RPMI7951 (cell line): Measurements from ENCODE around the gene KRTAP10-1. TPM values are rescaled to one million over a fixed set of nuclear protein-coding genes. Genes with fewer than 3 reads are reported as not detected.
"Not testable (repeated sequence)": the region's sequence is repeated elsewhere in the genome, so short reads cannot be mapped to it uniquely, and the experiment has no call there.

Experiments used
- DNase-seq: peaks from one replicate; pipeline ENCODE4 v3.0.0-alpha.2; 2012; ENCODE audit warnings: low read depth
- total RNA-seq: library from RNA; depleted of rRNA; stranded (reverse); fragments of >200 nt; shearing (Covaris generic); gene quantifications from 2 replicates; pipeline ENCODE4 v1.2.3, GENCODE V29; 2014

The KRTAP10-1 gene
- total RNA-seq, 1 experiment from 2014 or later, result not detected

DNA sequence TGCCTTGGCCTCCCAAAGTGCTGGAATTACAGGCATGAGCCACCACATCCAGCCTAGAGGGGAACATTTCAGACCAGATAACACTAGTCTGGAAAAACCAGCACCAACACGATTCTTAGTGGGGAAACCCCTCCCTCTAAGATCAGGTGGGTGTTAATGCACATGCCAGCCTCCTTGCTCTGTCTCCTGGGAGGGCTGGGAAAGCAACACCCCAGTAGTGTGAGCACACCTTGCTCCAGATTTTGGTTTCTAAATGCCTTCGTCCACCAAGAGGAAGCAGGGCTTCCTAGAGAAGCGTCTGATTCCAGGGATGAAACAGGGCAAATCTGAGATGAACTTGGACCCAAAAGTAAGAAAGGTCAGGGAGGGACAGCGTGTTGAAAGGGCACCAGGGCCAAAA lies 31.3 kb upstream of the KRTAP10-1 start:
- no peak for DNase-seq

DNA sequence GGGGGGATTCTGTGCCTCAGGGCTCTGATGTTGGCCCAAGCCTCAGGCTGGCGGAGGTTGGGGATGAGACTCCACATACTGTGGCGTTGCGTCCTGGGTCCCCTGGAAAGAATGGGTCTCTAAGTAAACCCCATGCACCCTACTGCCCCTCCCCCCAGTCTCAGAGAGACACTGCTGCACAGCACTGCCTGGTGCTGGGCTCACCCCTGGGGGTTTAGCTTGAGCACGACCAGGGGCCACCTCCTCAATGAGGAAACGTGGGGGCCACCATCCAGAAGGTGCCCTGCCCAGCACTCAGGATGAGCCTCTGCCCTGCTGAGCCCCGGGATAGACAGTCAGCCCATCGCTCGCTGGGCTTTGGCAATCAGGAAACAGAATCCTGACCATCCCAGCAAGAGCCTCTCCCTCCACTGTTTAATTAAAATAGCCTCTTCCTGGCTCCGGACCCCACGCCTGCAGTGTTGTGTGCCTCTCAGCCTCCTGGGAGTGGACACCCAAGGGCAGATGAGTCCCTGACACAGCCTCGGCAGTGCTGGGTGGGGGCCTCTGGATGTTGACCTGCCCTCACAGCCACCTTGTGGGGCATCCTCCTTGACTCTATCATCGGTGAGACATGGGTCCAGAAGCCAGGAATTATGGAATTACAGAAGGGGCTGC lies 30.0 kb upstream of the KRTAP10-1 start:
- no peak for DNase-seq

DNA sequence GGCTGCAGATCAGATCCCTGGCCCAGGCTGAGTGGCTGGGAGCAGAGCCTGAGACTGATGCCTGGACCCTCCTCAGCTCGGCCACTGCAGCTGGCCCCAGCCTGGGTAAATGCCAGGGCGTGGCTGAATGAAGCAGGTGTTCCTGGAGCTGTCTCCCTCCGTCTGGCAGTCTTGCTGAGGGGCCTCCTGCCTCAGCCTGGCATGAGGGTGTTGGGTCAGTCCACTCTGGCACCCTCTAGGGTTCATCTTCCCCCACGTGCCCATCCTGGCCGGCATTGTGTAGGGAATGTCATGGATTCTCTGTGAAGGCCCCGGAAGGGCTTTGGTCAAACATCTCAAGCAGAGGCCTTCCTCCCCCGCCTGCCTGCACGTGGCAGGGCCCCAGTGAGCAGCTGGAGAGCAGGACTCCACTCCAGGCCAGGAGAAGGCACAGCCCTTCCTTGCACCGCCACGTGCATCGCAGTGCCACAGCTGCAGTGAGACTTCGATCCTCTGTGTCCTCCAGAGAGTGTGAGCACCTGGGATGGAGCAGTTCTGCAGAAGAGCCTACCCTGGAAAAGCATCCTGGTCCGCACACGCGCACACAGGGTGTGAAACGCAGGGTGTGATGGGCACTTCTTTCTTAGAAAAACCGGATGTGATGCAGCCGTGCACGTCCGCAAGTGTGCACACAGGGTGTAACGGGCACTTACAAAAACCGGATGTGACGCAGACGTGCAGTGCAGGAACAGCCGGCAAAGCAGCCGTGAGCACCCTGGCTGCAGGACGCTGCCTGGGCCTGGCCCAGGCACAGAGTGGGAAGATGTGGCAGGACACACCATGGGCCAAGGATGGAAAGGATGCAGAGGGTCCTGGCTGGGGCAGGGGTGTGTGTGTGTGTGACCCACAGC lies 28.9 kb upstream of the KRTAP10-1 start:
- DNase-seq, result peak; percentile 16

GRCh38 chr21:44568261-44568660 lies 28.3 kb upstream of the KRTAP10-1 start:
- DNase-seq, result no peak

GRCh38 chr21:44567481-44568171 lies 27.6 kb upstream of the KRTAP10-1 start:
- DNase-seq, result no peak

DNA sequence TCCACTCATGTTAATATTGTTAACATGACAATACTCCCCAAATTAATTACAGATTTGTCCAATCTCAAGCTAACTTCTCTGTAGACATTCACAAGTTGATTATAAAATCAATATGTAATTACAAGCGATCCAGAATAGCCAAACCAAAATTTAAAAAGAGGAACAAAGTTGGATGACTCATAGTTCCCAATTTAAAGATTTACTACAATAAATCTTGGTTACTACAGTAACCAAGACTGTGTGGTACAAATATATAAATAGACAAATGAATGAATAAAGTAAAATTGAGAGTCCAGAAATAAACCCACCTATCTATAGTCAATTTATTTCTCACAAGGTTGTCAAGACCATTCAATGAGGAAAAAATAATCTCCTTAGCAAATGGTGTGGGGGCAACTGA lies 26.4 kb upstream of the KRTAP10-1 start:
- DNase-seq, result no peak

GRCh38 chr21:44564886-44565598 lies 25.0 kb upstream of the KRTAP10-1 start:
- DNase-seq, result no peak

DNA sequence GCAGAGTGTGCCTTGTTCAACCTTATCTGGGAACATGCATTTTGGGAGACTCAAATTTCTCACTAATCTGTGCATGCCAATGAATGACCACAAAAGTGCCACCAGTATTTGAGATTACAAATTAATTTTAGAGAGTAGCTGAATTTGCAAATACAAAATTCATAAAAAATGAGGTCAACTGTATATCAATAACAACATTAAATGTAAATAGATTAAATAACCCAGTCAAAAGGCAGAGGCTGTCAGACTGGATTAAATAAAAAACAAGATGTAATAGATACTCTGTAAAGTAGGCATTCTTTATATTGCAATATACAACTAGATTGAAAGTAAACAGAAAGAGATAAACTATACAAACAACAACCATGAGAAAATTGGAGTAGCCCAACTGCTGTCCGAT lies 24.1 kb upstream of the KRTAP10-1 start:
- DNase-seq, result no peak

GRCh38 chr21:44558695-44559094 lies 18.7 kb upstream of the KRTAP10-1 start, which contains the start of gene KRTAP10-3:
TSS of gene KRTAP10-3 (minus strand) at chr21:44558795. CDS start at chr21:44558715, 80 bp downstream.
- no peak for DNase-seq

- DNase-seq, result not testable (repeated sequence)
These were observed 18.3 kb upstream of the KRTAP10-1 start for GRCh38 chr21:44558329-44558675.

- no peak for DNase-seq
These were observed 17.7 kb upstream of the KRTAP10-1 start for GRCh38 chr21:44557491-44558328.

- no peak for DNase-seq
These were observed 16.9 kb upstream of the KRTAP10-1 start for GRCh38 chr21:44556879-44557278.

DNA sequence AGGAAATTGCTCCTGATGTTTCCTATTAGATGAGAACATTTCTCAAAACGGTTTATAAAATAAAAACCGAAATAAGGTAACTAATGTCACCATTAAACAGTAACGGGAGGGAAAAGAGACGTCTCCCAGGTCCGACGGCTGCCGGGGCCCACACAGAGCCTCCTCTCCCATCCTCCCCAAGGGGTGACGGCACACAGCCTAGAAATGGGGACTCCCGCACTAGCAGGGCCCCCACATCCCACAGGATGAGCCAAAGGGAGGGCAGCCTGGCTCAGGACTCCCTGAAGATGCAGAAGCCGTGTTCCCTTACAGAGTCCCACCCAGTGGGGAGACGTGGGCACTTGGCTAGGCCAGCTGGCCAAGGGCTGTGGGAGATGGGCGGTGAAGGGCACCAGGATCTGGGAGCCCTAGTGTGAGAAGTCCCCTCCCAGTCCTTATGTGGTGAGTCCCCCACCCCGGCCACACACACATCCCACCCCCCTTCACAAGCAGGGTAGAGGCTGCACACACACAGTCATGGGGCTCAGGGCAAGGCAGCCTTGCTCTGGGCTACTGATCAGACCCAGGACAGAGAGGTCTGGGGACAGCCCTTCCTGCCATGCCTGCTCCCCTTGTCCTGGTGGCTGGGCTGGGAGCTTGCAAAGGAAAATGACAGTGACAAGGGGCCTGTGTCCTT lies 15.3 kb upstream of the KRTAP10-1 start:
- no peak for DNase-seq

DNA sequence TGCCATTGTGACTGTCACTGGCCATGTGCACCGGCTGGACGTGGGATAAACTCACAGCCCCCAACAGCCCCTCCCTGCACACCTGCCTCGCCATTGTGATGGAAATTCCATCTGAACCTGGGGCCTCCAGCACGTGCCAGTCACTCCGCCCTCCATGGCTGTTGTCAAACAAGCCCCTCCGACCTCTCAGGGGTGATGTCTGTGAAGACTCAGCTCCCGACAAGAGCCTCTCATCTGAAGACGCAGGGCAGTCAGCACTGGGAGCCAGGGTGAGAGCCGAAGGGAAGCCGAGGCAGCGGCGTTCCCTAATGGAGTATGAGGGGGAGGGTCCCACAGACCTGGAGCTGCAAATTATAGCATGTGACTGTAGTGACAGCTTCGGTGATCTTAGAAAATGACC lies 12.7 kb upstream of the KRTAP10-1 start:
- DNase-seq, result no peak

- DNase-seq, result no peak
These were observed 12.1 kb upstream of the KRTAP10-1 start for GRCh38 chr21:44552136-44552535.

DNA sequence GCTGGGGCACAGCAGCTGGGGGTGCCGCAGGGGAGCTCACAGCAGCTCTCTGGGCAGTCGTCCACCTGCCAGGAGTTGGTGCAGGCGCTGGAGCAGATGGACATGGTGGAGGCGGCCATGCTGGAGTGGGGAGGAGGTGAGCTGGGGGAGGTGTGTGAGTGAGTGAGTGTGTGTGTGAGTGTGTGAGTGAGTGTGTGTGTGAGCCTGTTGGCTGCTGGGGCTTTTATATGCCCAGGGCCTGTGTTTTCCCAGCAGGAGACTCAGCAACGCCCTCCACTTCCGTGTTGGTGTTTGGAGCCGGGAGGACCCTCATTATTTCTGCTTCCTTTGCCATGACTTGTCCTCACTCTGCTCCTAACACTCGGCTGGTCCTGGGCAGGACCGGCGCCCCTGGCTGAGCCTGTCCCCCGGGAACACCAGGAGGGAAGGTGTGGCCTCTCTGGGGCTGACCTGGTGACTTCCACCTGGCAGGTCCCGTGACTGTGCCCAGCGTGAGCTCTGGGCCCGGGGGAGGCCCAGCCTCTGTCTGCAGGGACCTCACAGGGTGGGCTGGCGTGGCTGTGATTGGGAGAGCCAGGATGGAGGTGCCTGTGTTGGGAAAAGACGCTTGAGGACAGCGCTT lies 11.5 kb upstream of the KRTAP10-1 start, which contains the start of gene KRTAP10-2:
TSS of gene KRTAP10-2 (minus strand) at position 166 of the 622 bp plus-strand sequence. CDS start at position 119, 47 bp downstream.
- no peak for DNase-seq

- no peak for DNase-seq
These were observed 10.8 kb upstream of the KRTAP10-1 start for GRCh38 chr21:44550807-44551206.

DNA sequence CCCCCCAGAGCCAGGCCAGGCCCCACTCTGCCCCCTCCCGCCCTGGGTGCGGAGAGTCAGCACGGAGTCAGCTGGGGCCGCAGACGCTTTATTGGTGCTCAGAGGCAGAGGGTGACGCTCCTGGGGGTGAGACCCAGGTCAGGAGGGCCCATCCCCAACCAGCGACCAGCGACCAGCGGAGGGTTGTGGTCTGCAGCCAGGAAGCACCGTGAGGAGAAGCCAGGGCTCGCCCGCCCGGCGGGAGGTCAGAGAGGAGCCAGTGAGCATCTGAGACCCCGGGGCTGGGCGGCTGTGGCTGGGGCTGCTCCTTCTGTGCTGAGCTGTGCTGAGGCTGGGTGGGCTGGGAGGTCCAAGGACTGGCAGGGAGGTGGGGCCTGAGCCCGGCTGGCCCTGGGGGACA lies 10.3 kb upstream of the KRTAP10-1 start:
- not testable (repeated sequence) for DNase-seq

DNA sequence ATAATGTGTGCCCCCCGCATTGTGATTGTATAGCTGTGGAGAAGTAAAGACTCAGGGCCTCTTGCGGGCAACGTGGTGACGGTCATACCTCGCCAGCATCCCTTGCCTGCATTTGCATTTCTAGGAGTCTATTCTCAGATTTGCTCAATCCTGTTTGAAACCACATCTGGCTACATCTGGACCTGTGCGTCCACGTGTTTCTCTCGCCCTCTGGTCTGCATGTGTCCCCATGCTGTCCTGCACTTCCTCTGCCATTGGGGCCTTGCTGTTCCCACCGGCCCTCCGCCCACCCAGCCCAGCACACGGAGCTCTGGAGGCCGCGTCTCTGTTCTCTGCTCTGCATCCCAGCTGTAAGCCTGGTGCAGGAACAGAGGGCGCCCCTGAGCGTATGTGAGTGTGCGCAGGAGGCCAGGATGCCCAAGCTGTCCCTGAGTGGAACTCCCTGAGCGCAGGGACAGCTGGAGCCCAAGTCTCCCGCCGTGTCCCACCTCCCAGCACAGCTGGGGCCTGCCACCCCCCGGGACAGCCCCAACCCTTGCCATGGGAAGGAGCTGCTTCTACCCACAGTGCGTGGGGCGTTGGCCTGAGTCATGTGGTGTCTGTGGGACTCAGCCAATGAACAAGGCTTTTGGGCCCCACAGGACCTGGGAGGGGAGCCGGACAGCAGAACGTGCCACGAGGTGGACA lies 9.7 kb upstream of the KRTAP10-1 start:
- no peak for DNase-seq
